ENCODE data around the gene CC2D2A. TPM values are rescaled to one million over a fixed set of nuclear protein-coding genes. Genes with fewer than 3 reads are reported as not detected.

CC2D2A gene
- total RNA-seq, 1 experiment from 2014 or later: 10.2 TPM

GRCh38 chr4:15585331-15585730 lies 115.6 kb downstream of the CC2D2A start:
- CTCF ChIA-PET: no interaction called here
- Mint-ChIP-seq H3K9me3 (peaks cover 14% of the 10 kb centered on the region), H3K27ac (no peak overlapping the region), H3K36me3 (peaks cover 18% of the 10 kb centered on the region), H3K4me1 (peaks cover 3% of the 10 kb centered on the region; the same call in 1 of the 2 replicates), H3K27me3 (ENCODE audit: low read depth) (no peaks in the 10 kb centered on the region), H3K4me3 (no peak overlapping the region)
- no peak for ATAC-seq
- POLR2A ChIA-PET: no interaction called here
- DNase-seq (ENCODE audit: low spot score): no peak
- TF ChIP-seq CTCF (IDR thresholded peaks at IDR 0.05): no peak
- no peak for TF ChIP-seq ATF2 (CRISPR knock-in tag; IDR thresholded peaks at IDR 0.05; ENCODE audit: borderline replicate concordance, low read depth)
- no peak for TF ChIP-seq RELA (CRISPR knock-in tag; IDR thresholded peaks at IDR 0.05; ENCODE audit: borderline replicate concordance)
- no peak for TF ChIP-seq NR3C1 (CRISPR knock-in tag; conservative IDR thresholded peaks at IDR 0.05; ENCODE audit: low read depth)
- no peak for TF ChIP-seq SMAD4 (CRISPR knock-in tag; IDR thresholded peaks at IDR 0.05)
- no peak for TF ChIP-seq GRHL2 (CRISPR knock-in tag; IDR thresholded peaks at IDR 0.05; ENCODE audit: insufficient replicate concordance, severe bottlenecking)
- TF ChIP-seq SMAD3 (CRISPR knock-in tag; IDR thresholded peaks at IDR 0.05; ENCODE audit: borderline replicate concordance): no peak
- TF ChIP-seq TCF7 (CRISPR knock-in tag; IDR thresholded peaks at IDR 0.05; ENCODE audit: low read depth): no peak

- ChIA-PET POLR2A (no interaction called here), CTCF (no interaction called here)
- no peak overlapping the region for H3K27ac Mint-ChIP-seq
- no peak for TF ChIP-seq ZNF121 (CRISPR knock-in tag; IDR thresholded peaks at IDR 0.05)
- TF ChIP-seq CREM (CRISPR knock-in tag; IDR thresholded peaks at IDR 0.05): no peak
- no peak for TF ChIP-seq ZNF423 (CRISPR knock-in tag; IDR thresholded peaks at IDR 0.05)
- no peak for TF ChIP-seq GABPB1 (CRISPR knock-in tag; IDR thresholded peaks at IDR 0.05)
- TF ChIP-seq JUN (CRISPR knock-in tag; IDR thresholded peaks at IDR 0.05): no peak
- TF ChIP-seq SMAD3 (CRISPR knock-in tag; IDR thresholded peaks at IDR 0.05; ENCODE audit: borderline replicate concordance): no peak
- TF ChIP-seq IRF1 (CRISPR knock-in tag; IDR thresholded peaks at IDR 0.05): no peak
- H3K9me3 Mint-ChIP-seq: peaks cover 14% of the 10 kb centered on the region
- peaks cover 3% of the 10 kb centered on the region; the same call in 1 of the 2 replicates for H3K4me1 Mint-ChIP-seq
- ATAC-seq (no peak), DNase-seq (ENCODE audit: low spot score) (no peak)
- no peaks in the 10 kb centered on the region for H3K27me3 Mint-ChIP-seq (ENCODE audit: low read depth)
- H3K36me3 Mint-ChIP-seq: peaks cover 18% of the 10 kb centered on the region
- no peak overlapping the region for H3K4me3 Mint-ChIP-seq
Measured at GRCh38 chr4:15586066-15586465, 116.4 kb downstream of the CC2D2A start.

- Mint-ChIP-seq H3K9me3 (peaks cover 14% of the 10 kb centered on the region), H3K4me3 (no peak overlapping the region), H3K36me3 (peaks cover 18% of the 10 kb centered on the region), H3K4me1 (peaks cover 3% of the 10 kb centered on the region; the same call in 1 of the 2 replicates), H3K27ac (no peak overlapping the region), H3K27me3 (ENCODE audit: low read depth) (no peaks in the 10 kb centered on the region)
- POLR2A ChIA-PET: no interaction called here
- DNase-seq (ENCODE audit: low spot score) (no peak), ATAC-seq (no peak)
- CTCF ChIA-PET: no interaction called here
- TF ChIP-seq MAX (CRISPR knock-in tag; IDR thresholded peaks at IDR 0.05): no peak
Measured at GRCh38 chr4:15587649-15588048, 118.0 kb downstream of the CC2D2A start.

- Mint-ChIP-seq H3K27ac (no peak overlapping the region), H3K4me1 (peaks cover 3% of the 10 kb centered on the region; the same call in 1 of the 2 replicates), H3K9me3 (peaks cover 1% of the 10 kb centered on the region), H3K27me3 (ENCODE audit: low read depth) (no peaks in the 10 kb centered on the region), H3K4me3 (no peak overlapping the region), H3K36me3 (peaks cover 1% of the 10 kb centered on the region)
- no peak for TF ChIP-seq E2F5 (CRISPR knock-in tag; IDR thresholded peaks at IDR 0.05)
- no peak for TF ChIP-seq CREB1 (CRISPR knock-in tag; IDR thresholded peaks at IDR 0.05)
- no peak for TF ChIP-seq TCF7 (CRISPR knock-in tag; IDR thresholded peaks at IDR 0.05; ENCODE audit: low read depth)
- no peak for TF ChIP-seq ETV6 (CRISPR knock-in tag; IDR thresholded peaks at IDR 0.05)
- ChIA-PET CTCF (no interaction called here), POLR2A (no interaction called here)
- no peak for ATAC-seq
- DNase-seq (ENCODE audit: low spot score): no peak
Measured at GRCh38 chr4:15592799-15593198, 123.1 kb downstream of the CC2D2A start.

All from WTC11 (cell line).